ENCODE data around the gene ZSWIM2. TPM values are rescaled to one million over a fixed set of nuclear protein-coding genes. Genes with fewer than 3 reads are reported as not detected.
A peak's percentile ranks its signal among the peaks of the same experiment; 100 is the strongest.
"Not testable (repeated sequence)": the region's sequence is repeated elsewhere in the genome, so short reads cannot be mapped to it uniquely, and the experiment has no call there.

Gene ZSWIM2, protein sequence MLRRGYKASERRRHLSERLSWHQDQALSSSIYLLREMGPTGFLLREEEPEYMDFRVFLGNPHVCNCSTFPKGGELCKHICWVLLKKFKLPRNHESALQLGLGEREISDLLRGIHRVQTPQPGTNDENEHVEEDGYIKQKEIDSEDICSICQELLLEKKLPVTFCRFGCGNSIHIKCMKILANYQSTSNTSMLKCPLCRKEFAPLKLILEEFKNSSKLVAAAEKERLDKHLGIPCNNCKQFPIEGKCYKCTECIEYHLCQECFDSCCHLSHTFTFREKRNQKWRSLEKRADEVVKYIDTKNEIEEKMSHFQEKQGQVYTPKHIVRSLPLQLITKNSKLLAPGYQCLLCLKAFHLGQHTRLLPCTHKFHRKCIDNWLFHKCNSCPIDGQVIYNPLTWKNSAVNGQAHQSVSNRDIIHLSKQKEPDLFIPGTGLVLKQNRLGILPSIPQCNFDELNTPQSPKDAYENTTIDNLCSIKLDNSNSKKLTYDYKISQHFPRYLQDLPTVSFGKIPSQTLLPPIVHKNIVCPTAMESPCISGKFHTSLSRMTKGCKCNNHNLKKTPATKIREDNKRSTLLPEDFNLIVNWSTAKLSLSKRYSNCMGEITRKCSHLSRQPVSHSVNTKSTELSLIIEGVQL
- total RNA-seq (2014; rRNA removed) (not detected in 2 replicates), Bru-seq, nascent RNA (not detected), BruChase-seq, experiment 1, labeled RNA remaining after a 6-hour chase (not detected), BruChase-seq, experiment 2, labeled RNA remaining after a 2-hour chase (not detected)
- long read RNA-seq, result 0 reads

GRCh38 chr2:186848873-186849578, at the start of gene ZSWIM2:
ZSWIM2 (minus strand) TSS chr2:186849170; CDS start chr2:186849130, 40 bp downstream.
- H3K4me3 ChIP-seq (ENCODE audit: low read length), result no peak within 1 kb of the TSS
- no peak within 1 kb of the TSS for H3K4me2 ChIP-seq (ENCODE audit: low read length)
- H3K9me2 ChIP-seq (replicated peaks; ENCODE audit: low read length), result no peaks in the 10 kb centered on the region
- no peaks in the 10 kb centered on the region for H3K27me3 ChIP-seq (ENCODE audit: low read length)
- DNase-seq (no peak), ATAC-seq (no peak)
- H3F3A ChIP-seq (ENCODE audit: low read length, unreplicated experiment), result no peaks in the 10 kb centered on the region
- ChIA-PET CTCF (no interaction called here), POLR2A (ENCODE audit: unreplicated experiment) (no interaction called here)
- H3K9me3 ChIP-seq (ENCODE audit: low read length), result no peaks in the 10 kb centered on the region
- BruUV-seq (replicated peaks), result no TSS peak
- H3K27ac ChIP-seq (ENCODE audit: low read length), result no peak within 1 kb of the TSS
- H2AFZ ChIP-seq (ENCODE audit: low read length), result no peak within 1 kb of the TSS
- H3K9ac ChIP-seq (ENCODE audit: low read length), result no peak within 1 kb of the TSS
- TF ChIP-seq EZH2 (IDR thresholded peaks at IDR 0.05; ENCODE audit: low read length, unreplicated experiment) (no peak), EZH2phosphoT487 (IDR thresholded peaks at IDR 0.05; ENCODE audit: borderline replicate concordance, low read length) (no peak), CTCF (conservative IDR thresholded peaks at IDR 0.05; ENCODE audit: low read depth, low read length) (no peak)
- no peaks in the 10 kb centered on the region for H3K36me3 ChIP-seq (ENCODE audit: low read depth, low read length)
- H3K79me2 ChIP-seq (ENCODE audit: low read length), result no peaks in the 10 kb centered on the region
- intact Hi-C loops (cut with micrococcal nuclease), result no loop called here
- H3K4me1 ChIP-seq (ENCODE audit: insufficient read depth, low read length), result no peaks in the 10 kb centered on the region
- no peaks in the 10 kb centered on the region for H4K20me1 ChIP-seq (ENCODE audit: low read length)

DNA sequence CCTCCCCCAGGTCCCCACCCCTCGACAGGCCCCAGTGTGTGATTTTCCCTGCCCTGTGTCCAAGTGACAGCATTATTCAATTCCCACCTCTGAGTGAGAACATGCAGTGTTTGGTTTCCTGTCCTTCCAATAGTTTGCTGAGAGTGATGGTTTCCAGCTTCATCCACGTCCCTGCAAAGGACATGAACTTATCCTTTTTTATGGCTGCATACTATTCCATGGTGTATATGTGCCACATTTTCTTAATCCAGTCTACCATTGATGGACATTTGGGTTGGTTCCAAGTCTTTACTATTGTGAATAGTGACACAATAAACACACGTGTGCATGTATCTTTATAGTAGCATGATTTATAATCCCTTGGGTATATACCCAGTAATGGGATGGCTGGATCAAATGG, 47.2 kb upstream of the ZSWIM2 start:
- BruUV-seq (replicated peaks); H2AFZ ChIP-seq (ENCODE audit: low read length); H3K27ac ChIP-seq (ENCODE audit: low read length); intact Hi-C loops (cut with micrococcal nuclease); H3K9me3 ChIP-seq (ENCODE audit: low read length); CTCF ChIA-PET; DNase-seq; H3K9me2 ChIP-seq (replicated peaks; ENCODE audit: low read length); POLR2A ChIA-PET (ENCODE audit: unreplicated experiment); ATAC-seq; H3K27me3 ChIP-seq (ENCODE audit: low read length); H3K36me3 ChIP-seq (ENCODE audit: low read depth, low read length); H3K79me2 ChIP-seq (ENCODE audit: low read length); H3K4me2 ChIP-seq (ENCODE audit: low read length); H3F3A ChIP-seq (ENCODE audit: low read length, unreplicated experiment); H3K4me3 ChIP-seq (ENCODE audit: low read length); H4K20me1 ChIP-seq (ENCODE audit: low read length); H3K9ac ChIP-seq (ENCODE audit: low read length); H3K4me1 ChIP-seq (ENCODE audit: insufficient read depth, low read length): not testable (repeated sequence)

DNA sequence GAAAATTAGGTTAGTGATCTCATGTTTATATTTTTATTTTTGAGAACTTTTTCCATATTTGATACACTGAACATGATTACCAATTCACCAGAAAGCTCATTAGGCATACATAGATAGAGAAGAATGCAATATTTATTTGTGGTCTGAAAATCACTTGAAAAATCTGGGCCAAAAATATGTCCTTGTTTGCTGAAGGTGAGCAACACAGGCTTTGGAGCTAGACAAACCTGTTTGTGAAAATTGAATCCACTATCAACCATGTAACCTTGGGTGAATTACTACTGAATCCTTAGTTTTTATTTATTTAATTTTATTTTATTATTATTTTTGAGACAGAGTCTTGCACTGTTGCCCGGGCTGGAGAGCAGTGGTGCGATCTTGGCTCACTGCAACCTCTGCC, 46.5 kb upstream of the ZSWIM2 start:
- Histone ChIP-seq H3K9me2 (replicated peaks; ENCODE audit: low read length) (no peaks in the 10 kb centered on the region), H3K9me3 (ENCODE audit: low read length) (no peaks in the 10 kb centered on the region), H3K4me1 (ENCODE audit: insufficient read depth, low read length) (peaks cover 16% of the 10 kb centered on the region), H3K9ac (ENCODE audit: low read length) (no peak overlapping the region), H3F3A (ENCODE audit: low read length, unreplicated experiment) (no peaks in the 10 kb centered on the region), H3K27me3 (ENCODE audit: low read length) (no peaks in the 10 kb centered on the region), H4K20me1 (ENCODE audit: low read length) (no peaks in the 10 kb centered on the region), H3K27ac (ENCODE audit: low read length) (no peak overlapping the region), H2AFZ (ENCODE audit: low read length) (no peak overlapping the region), H3K4me3 (ENCODE audit: low read length) (no peak overlapping the region), H3K79me2 (ENCODE audit: low read length) (no peaks in the 10 kb centered on the region), H3K4me2 (ENCODE audit: low read length) (no peak overlapping the region), H3K36me3 (ENCODE audit: low read depth, low read length) (no peaks in the 10 kb centered on the region)
- peak; percentile 32; the same call in 1 of the 2 replicates for ATAC-seq
- DNase-seq, result peak; percentile 73
- intact Hi-C loops (cut with micrococcal nuclease), result no loop called here
- ChIA-PET CTCF (no interaction called here), POLR2A (ENCODE audit: unreplicated experiment) (no interaction called here)
- TF ChIP-seq CTCF (conservative IDR thresholded peaks at IDR 0.05; ENCODE audit: low read depth, low read length) (no peak), EZH2phosphoT487 (IDR thresholded peaks at IDR 0.05; ENCODE audit: borderline replicate concordance, low read length) (no peak), EZH2 (IDR thresholded peaks at IDR 0.05; ENCODE audit: low read length, unreplicated experiment) (no peak)
- no TSS peak for BruUV-seq (replicated peaks)

All from PC-3 (cell line).